Dermis blood vessel endothelial cell (primary cell): Measurements from ENCODE around the gene TMCC3. TPM values are rescaled to one million over a fixed set of nuclear protein-coding genes. Genes with fewer than 3 reads are reported as not detected.
A peak's percentile ranks its signal among the peaks of the same experiment; 100 is the strongest.
"Not testable (repeated sequence)": the region's sequence is repeated elsewhere in the genome, so short reads cannot be mapped to it uniquely, and the experiment has no call there.

Experiments
- DNase-seq: peaks from one replicate; pipeline ENCODE4 v3.0.0; 2010
- total RNA-seq: library from RNA; depleted of rRNA; stranded (reverse); fragments of >200 nt; gene quantifications from 2 replicates; pipeline ENCODE4 v1.2.3, GENCODE V29; 2014

The TMCC3 gene
- total RNA-seq: 27.8 and 34.5 TPM in 2 replicates

GRCh38 chr12:94650143-94651056, at the start of gene TMCC3:
Gene TMCC3 (minus strand): TSS chr12:94650557. CDS start chr12:94650430, 127 bp downstream.
- DNase-seq: peak; percentile 79

- DNase-seq: no peak
Measured at GRCh38 chr12:94699801-94700200, 49.4 kb upstream of the TMCC3 start.

GRCh38 chr12:94698578-94698977, 48.2 kb upstream of the TMCC3 start:
- DNase-seq: no peak

GRCh38 chr12:94697631-94698030, 47.3 kb upstream of the TMCC3 start:
- DNase-seq: no peak

- no peak for DNase-seq
Measured at GRCh38 chr12:94694732-94695131, 44.4 kb upstream of the TMCC3 start.

GRCh38 chr12:94692826-94693225, 42.5 kb upstream of the TMCC3 start:
- not testable (repeated sequence) for DNase-seq

GRCh38 chr12:94690198-94690771, 39.9 kb upstream of the TMCC3 start:
- peak; percentile 90 for DNase-seq

GRCh38 chr12:94689646-94690036, 39.3 kb upstream of the TMCC3 start:
- DNase-seq: no peak

GRCh38 chr12:94689002-94689645, 38.8 kb upstream of the TMCC3 start:
- DNase-seq: peak; percentile 52

- no peak for DNase-seq
Measured at GRCh38 chr12:94687891-94688290, 37.5 kb upstream of the TMCC3 start.

- peak; percentile 70 for DNase-seq
Measured at GRCh38 chr12:94686834-94687628, 36.7 kb upstream of the TMCC3 start.

GRCh38 chr12:94684416-94685142, 34.2 kb upstream of the TMCC3 start:
- no peak for DNase-seq

- DNase-seq: no peak
Measured at GRCh38 chr12:94679554-94680195, 29.3 kb upstream of the TMCC3 start.

GRCh38 chr12:94678849-94679248, 28.5 kb upstream of the TMCC3 start:
- DNase-seq: no peak

GRCh38 chr12:94678379-94678778, 28.0 kb upstream of the TMCC3 start:
- no peak for DNase-seq

GRCh38 chr12:94677778-94678177, 27.4 kb upstream of the TMCC3 start:
- DNase-seq: no peak

- no peak for DNase-seq
Measured at GRCh38 chr12:94676922-94677321, 26.6 kb upstream of the TMCC3 start.

GRCh38 chr12:94676031-94676641, 25.8 kb upstream of the TMCC3 start:
- peak; percentile 48 for DNase-seq

GRCh38 chr12:94674835-94675234, 24.5 kb upstream of the TMCC3 start:
- DNase-seq: peak; percentile 26

GRCh38 chr12:94674051-94674451, 23.7 kb upstream of the TMCC3 start:
- DNase-seq: peak; percentile 51

GRCh38 chr12:94673496-94673895, 23.1 kb upstream of the TMCC3 start:
- DNase-seq: no peak
